HuH-7.5 (cell line): ENCODE results near the gene POU3F3.
A peak's percentile ranks its signal among the peaks of the same experiment; 100 is the strongest.

Source experiments
- DNase-seq: peaks from one replicate; pipeline ENCODE4 v3.0.0; 2011; ENCODE audit warnings: low spot score

The POU3F3 gene

GRCh38 chr2:104861351-104862057, 7.6 kb downstream of the POU3F3 start:
- DNase-seq, result no peak

DNA sequence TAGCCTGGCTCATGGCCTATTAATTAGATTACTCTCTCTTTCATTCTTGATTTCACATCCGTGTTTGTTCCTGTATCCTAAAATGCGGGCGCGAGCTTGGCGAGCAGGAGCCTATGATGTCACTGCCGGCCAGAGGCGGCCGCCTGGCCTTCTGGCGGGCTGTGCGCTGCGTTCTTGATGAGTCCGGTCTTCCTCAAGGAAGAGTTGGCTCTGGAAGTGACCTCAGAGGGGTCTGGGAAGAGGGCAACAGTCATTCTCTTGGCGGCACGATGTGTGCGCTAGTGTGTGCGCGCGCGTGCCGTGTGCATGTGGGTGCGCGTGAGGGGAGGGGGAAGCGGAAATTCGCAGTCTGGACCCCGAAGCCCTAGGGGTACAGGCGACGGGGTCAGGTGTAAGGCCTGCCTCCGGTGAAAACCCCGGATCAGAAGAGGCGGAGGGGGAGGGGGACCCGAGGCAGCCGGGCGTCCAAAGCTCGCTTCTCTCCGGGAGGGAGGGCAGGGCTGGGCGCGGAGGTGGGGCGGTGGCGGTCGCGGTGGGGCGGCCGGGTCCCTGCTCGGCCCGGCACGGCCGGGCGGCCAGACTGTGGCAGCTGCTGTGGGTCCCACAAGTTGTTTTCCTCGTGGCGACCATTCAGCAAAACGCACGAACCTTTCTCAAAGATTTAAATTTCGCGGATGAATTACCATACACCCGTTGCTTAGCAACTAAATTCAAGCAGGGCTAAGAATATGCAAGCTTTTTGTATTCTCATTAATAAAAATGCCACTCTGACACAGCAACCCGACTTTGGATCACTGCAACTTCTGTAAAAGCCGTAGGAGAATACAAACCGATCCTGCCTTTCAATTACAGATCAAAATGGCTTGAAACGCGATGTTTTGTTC, 8.4 kb downstream of the POU3F3 start:
- DNase-seq, result no peak

GRCh38 chr2:104863146-104863467, 9.2 kb downstream of the POU3F3 start:
- DNase-seq, result no peak

- no peak for DNase-seq
These were observed 9.8 kb downstream of the POU3F3 start for GRCh38 chr2:104863468-104864279.

DNA sequence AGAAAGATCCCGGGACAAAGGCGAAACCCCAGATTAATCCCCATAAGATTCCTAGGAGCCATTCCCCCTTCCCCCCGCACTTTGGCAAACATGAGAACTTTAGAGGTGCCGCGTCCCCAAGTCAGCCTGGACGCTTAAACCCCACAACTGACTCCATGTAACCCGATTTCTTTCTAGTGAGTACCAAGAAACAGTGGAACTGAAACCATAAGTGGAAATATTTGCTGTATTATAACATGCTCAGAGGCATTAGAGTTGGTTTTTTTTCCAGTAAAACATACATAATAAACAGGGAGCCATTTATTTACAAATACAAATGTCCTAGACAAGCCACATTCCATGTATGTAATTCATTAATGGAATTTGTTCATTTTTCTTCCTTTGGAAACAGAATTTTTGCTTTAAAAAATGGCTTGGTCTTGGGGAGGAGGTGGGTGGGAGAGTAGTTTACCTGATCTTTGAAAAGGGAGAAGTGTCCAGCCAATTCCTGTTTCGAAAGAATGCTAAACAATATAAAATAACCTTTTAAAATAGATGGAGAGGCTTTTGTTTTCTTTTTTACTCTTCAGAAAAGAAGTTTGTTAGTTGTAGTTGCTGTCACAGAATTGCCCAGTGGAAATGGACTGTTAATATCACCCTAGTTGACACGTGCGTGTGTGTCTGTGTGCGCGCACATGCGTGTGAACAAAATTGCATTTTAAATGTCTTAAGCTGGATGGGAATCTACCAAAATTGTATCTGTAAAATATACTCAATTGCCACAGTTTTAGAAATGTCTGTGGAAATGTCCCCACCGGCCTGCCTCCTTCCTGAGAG, 10.6 kb downstream of the POU3F3 start:
- no peak for DNase-seq

DNA sequence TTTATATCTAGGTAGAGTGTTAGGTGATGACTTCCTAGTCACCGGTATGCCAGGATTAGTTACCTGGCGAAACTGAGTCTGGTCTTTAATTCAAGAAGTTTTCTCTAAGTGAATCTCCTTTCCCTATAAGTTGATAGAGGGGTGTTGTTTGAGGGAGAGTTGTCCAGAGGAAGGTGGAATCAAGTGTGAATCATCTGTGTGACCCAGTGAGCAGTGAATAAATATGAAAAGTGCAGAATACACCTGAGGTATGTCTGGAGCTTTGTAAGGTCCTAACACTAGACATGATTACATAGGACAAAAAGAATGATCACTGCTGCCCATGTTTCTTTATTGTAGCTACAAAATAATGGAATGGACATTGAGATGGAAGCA, 11.2 kb downstream of the POU3F3 start:
- DNase-seq, result no peak

GRCh38 chr2:104866122-104866864, 12.4 kb downstream of the POU3F3 start:
- no peak for DNase-seq

- no peak for DNase-seq
These were observed 13.2 kb downstream of the POU3F3 start for GRCh38 chr2:104866883-104867812.

- DNase-seq, result no peak
These were observed 14.0 kb downstream of the POU3F3 start for GRCh38 chr2:104867813-104868504.

DNA sequence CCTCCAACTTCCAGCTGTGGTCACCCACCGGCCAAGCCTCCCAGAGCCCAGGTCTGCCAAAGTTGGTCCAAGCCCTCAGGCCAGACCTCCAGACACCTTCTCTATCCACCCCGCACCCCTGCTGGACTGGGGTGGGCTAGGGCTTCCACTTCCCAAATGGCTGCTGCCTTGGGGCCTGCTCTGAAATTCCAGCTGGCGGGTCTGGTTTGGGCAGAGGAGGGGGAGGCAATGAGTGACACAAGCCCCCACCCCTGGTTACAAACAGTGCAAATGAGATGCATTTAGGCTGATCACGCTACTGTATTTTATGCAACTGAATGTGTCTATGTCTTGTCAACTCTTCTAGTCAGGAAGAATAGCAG, 14.6 kb downstream of the POU3F3 start:
- no peak for DNase-seq

- no peak for DNase-seq
These were observed 16.4 kb downstream of the POU3F3 start for GRCh38 chr2:104870100-104870975.

- no peak for DNase-seq
These were observed 17.7 kb downstream of the POU3F3 start for GRCh38 chr2:104871649-104871971.

- DNase-seq, result no peak
These were observed 18.3 kb downstream of the POU3F3 start for GRCh38 chr2:104871972-104872865.

- peak; percentile 89 for DNase-seq
These were observed 19.2 kb downstream of the POU3F3 start for GRCh38 chr2:104872866-104873688.

- DNase-seq, result no peak
These were observed 19.8 kb downstream of the POU3F3 start for GRCh38 chr2:104873689-104874054.

GRCh38 chr2:104874230-104874629, 20.3 kb downstream of the POU3F3 start:
- no peak for DNase-seq

- DNase-seq, result no peak
These were observed 21.3 kb downstream of the POU3F3 start for GRCh38 chr2:104875262-104875661.
